Heart right ventricle (tissue), 16 donors: ENCODE results near the gene IQSEC1. TPM values are rescaled to one million over a fixed set of nuclear protein-coding genes. Genes with fewer than 3 reads are reported as not detected.

Experiments used
- ATAC-seq, 8 donors: fragments of 200-7000 bp; cut with Tn5 transposase; one replicate each; pipeline ENCODE4 v1.9.1; 2020; ENCODE audit warnings: mild to moderate bottlenecking in 8 of 8, moderate library complexity in 8 of 8, moderate number of reproducible peaks in 1 of 8
- DNase-seq, 2 donors: peaks; one replicate each; pipeline ENCODE4 v3.0.0-alpha.2; 2020
- H3K27ac ChIP-seq, 10 donors: fragments of 200-600 bp; sonication (generic) in 2 of 10; one replicate each; pipeline versions ENCODE4 v1.5.0 to v1.8.0; 2020 to 2022; ENCODE audit warnings: mild to moderate bottlenecking in 3 of 10
- H3K27me3 ChIP-seq, 7 donors: fragments of 200-600 bp; one replicate each; pipeline ENCODE4 v1.8.0; 2021 to 2022; ENCODE audit warnings: mild to moderate bottlenecking in 2 of 7
- H3K36me3 ChIP-seq, 9 donors: fragments of 200-600 bp; sonication (generic) in 1 of 9; one replicate each; pipeline versions ENCODE4 v1.5.0 to v1.8.0; 2020 to 2022; ENCODE audit warnings: mild to moderate bottlenecking in 2 of 9
- H3K4me1 ChIP-seq, 9 donors: fragments of 200-600 bp; sonication (generic) in 1 of 9; one replicate each; pipeline versions ENCODE4 v1.5.0 to v1.8.0; 2020 to 2022; ENCODE audit warnings: mild to moderate bottlenecking in 4 of 9
- H3K4me3 ChIP-seq, 10 donors: fragments of 200-600 bp; sonication (generic) in 2 of 10; one replicate each; pipeline versions ENCODE4 v1.5.0 to v1.8.0; 2020 to 2022; ENCODE audit warnings: mild to moderate bottlenecking in 7 of 10, moderate library complexity in 2 of 10
- H3K9me3 ChIP-seq, 11 donors: fragments of 200-600 bp in 10 of 11; sonication (generic) in 2 of 11; one replicate each; pipeline versions ENCODE4 v1.5.0 to v1.8.0; 2013 to 2022; ENCODE audit warnings: mild to moderate bottlenecking in 2 of 11, control low read depth in 1 of 11, moderate library complexity in 1 of 11
- WGBS, 2 donors: extraction: QIAGEN DNeasy Blood & Tissue Kit; methylation state at CpG; one replicate each; pipeline ENCODE4 v1.1.7; 2013; ENCODE audit warnings: inconsistent platforms in 1 of 2; 5-methylcytosine and 5-hydroxymethylcytosine counted together
- intact Hi-C, 10 donors: fragments of 100-400 bp; cut with DNase I; formaldehyde crosslinking; loops; one replicate each; pipeline versions ENCODE4 v1.11.1 to v1.14.2; 2022
- polyA plus RNA-seq, 2 donors: library from polyadenylated mRNA; stranded (reverse); fragments of 200-250 nt; gene quantifications; one replicate each; pipeline ENCODE4 v1.2.3, GENCODE V29; 2013
- total RNA-seq, 10 donors: library from RNA; stranded (reverse); fragmentation: NEBNext Ultra II Directional in 3 of 10; extraction: Animal tissue kit (Norgen Biotek cat#: 25700) in 3 of 10; gene quantifications; one replicate each; pipeline versions ENCODE4 v1.2.1 to v1.2.4, GENCODE V29; 2021 to 2023
- TF ChIP-seq, protein P1 (sequence below), 9 donors: fragments of 200-600 bp; sonication (generic) in 2 of 9; IDR thresholded peaks; one replicate each; pipeline versions ENCODE4 v1.5.0 to v1.8.0; 2021 to 2022; ENCODE audit warnings: antibody characterized with exemption in 9 of 9, mild to moderate bottlenecking in 5 of 9, moderate library complexity in 1 of 9
- donor health status: Arrhythmogenic right ventricular cardiomyopathy.
- donor health status: ischemic (EF 13 %, LVEDD 7.1; RV severe dilation, severe dysfunction).
- donor health status: healthy with polysubstance abuse.
- donor health status: DM: no; HTN: yes; CAD: no.
- donor health status: DM: no; HTN: no; CAD: no.
- donor health status: ischemic (EF 25% LVEDD 6.9; RV normal size, moderate dysfunction).
- donor health status: ischemic (EF 25% LVEDD 5.7; RV mildly dilated, moderate dysfunction).
- donor health status: healthy.
- donor health status: DM: yes; HTN: yes; CAD: no.
- donor health status: Ischemic cardiomyopathy.
- donor health status: ischemic (EF 35%, LVEDD 5.7; RV mildly dilated, moderate dysfunction).
- donor health status: nonischemic (EF 11% LVEDD 7.7; RV severe dilation, severe dysfunction).
- donor health status: DM: yes; HTN: yes; CAD: no.
- donor health status: PGD.
- donor health status: ischemic (EF 29% LVEDD 5.4; RV normal size, mild dysfunction).
- donor health status: nonischemic (EF 23%, LVEDD 6.1; RV moderate dilation, normal function).

Gene IQSEC1
- total and polyA plus RNA-seq, 12 donors: 13.1 to 73.9 (median 60.4) TPM

DNA sequence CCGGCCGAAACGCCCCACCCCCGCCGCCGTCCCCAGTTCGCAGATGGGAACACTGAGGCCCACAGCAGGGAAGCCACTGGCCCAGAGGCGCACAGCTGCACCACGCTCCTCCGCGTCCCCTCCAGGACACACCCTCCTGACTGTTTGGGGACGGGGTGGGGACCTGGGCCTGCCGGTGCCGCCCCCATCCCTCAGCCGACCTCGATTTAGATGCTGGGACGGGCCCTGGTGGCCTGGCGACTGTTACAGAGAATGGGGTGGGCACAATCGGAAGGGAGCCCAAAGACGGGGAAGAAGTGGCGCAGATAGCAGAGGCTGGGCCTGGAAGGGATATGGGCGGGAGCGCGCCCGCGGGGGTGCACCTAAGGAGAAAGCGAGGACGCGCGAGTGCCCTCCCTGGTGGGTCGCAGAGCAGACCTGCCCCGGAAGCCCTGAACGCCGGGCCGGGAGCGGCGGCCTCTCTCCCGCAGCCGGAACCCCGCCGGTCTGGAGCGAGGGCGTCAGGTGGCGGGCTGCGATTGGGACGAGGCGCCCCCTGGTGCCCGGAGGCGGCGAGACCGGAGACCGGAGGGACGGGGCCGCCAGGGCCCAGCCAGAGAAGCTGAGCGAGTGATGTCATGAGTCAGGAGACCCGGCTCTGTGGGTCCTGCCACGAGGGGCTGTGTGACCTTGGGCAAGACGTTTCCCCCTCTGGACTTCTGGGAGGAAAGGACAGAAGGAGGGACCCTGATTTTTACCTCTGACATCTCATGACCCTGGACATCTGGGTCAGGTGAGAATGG lies 78.4 kb downstream of the IQSEC1 start:
- peaks cover 0 to under 1% (median 0%) of the 10 kb centered on the region in 11 donors for H3K9me3 ChIP-seq
- DNase-seq: peak; percentile 90
- peaks cover 0 to 14% (median 0%) of the 10 kb centered on the region in 9 donors for H3K36me3 ChIP-seq
- 1% methylated on average over 55 to 58 of the region's 58 CpGs for WGBS, 2 donors
- TF ChIP-seq, protein P1, sequence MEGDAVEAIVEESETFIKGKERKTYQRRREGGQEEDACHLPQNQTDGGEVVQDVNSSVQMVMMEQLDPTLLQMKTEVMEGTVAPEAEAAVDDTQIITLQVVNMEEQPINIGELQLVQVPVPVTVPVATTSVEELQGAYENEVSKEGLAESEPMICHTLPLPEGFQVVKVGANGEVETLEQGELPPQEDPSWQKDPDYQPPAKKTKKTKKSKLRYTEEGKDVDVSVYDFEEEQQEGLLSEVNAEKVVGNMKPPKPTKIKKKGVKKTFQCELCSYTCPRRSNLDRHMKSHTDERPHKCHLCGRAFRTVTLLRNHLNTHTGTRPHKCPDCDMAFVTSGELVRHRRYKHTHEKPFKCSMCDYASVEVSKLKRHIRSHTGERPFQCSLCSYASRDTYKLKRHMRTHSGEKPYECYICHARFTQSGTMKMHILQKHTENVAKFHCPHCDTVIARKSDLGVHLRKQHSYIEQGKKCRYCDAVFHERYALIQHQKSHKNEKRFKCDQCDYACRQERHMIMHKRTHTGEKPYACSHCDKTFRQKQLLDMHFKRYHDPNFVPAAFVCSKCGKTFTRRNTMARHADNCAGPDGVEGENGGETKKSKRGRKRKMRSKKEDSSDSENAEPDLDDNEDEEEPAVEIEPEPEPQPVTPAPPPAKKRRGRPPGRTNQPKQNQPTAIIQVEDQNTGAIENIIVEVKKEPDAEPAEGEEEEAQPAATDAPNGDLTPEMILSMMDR (IDR thresholded peaks at IDR 0.05): peak; percentile 87 to 99 (median 95)
- H3K4me1 ChIP-seq: peaks cover 8 to 79% (median 45%) of the 10 kb centered on the region in 9 donors
- H3K4me3 ChIP-seq: peak overlapping the region; percentile 69 to 94 (median 85)
- intact Hi-C loops: loop anchor here in 5 of 10 donors (1.0 to 10.0 kb wide), 4 partner anchors 126 to 460 kb away; no protein-coding TSS in a partner anchor
- H3K27me3 ChIP-seq: no peaks in the 10 kb centered on the region
- H3K27ac ChIP-seq: peak overlapping the region; percentile 73 to 95 (median 92)
- peak; percentile 76 to 90 (median 84) for ATAC-seq

DNA sequence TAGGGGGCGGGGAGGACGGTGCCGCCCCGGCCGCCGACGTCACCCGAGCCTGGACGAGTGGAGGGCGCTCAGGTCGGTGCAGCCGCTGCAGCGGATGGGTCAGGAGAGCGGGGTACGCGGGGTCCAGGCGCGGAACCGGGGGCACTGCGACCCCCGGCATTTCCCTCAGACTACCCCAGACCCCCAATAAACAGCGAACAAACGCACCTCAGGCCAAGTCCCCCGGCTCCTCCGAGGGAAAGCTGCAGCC lies 78.9 kb downstream of the IQSEC1 start:
- WGBS, 2 donors: 2% methylated on average over 24 to 25 of the region's 25 CpGs
- no peaks in the 10 kb centered on the region for H3K27me3 ChIP-seq
- TF ChIP-seq, protein P1 (IDR thresholded peaks at IDR 0.05): no peak
- no peaks in the 10 kb centered on the region for H3K9me3 ChIP-seq
- peaks cover 8 to 79% (median 47%) of the 10 kb centered on the region in 9 donors for H3K4me1 ChIP-seq
- intact Hi-C loops: loop anchor here in 3 of 10 donors (2.0 to 10.0 kb wide), 3 partner anchors 125 to 461 kb away; no protein-coding TSS in a partner anchor
- H3K27ac ChIP-seq: peak overlapping the region; percentile 73 to 95 (median 92)
- peak overlapping the region; percentile 69 to 94 (median 85) for H3K4me3 ChIP-seq
- DNase-seq (peak; percentile 63 to 76), ATAC-seq (peak; percentile 45 to 73 (median 68))
- peaks cover 0 to 14% (median 0%) of the 10 kb centered on the region in 9 donors for H3K36me3 ChIP-seq

DNA sequence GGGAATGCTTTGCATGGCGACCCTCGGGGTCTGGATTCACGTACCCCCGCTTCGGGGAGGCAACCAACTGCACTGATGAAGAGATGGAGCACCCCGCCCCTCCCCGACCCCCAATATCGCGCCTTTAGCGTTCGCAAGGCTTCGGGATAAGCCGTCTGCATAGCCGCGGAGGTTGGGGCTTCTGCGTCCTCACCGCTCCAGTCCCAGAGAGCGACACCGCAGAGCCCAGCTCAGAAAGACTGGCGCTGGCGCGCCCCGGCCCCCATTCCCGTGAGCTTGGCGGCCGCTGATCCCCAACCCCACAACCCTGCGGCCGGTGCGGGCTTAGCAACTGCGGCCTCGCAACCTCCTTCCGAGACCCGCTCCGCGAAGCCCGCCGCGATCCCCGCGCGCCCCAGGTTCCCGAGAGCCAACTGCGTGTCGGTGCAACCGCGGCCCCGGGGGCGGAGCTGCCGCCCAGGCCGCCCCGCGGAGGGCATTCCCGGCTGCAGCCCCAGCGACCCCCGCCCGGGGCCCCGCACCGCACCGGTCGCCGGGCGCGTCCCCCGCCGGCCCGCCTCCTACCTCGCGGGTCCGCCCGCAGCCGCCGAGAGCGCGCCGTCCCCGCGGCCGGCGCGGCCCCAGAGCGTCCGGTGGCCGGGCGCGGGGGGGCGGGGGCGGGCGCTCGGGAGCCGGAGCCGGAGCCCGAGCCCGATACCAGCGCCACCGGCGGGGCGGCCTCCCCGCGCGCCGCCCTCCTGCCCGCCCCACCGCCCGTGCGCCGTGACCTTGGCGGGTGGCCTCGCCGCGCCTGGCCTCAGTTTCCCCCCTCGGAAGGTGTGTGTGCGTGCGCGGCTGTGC lies 79.5 kb downstream of the IQSEC1 start:
- DNase-seq (peak in 1 of 2 donors; percentile 50), ATAC-seq (peak in 6 of 8 donors; percentile 0 to 31 (median 4))
- Histone ChIP-seq H3K36me3 (peaks cover 0 to 14% (median 0%) of the 10 kb centered on the region in 9 donors), H3K4me3 (peak overlapping the region; percentile 69 to 94 (median 85)), H3K4me1 (peaks cover 8 to 79% (median 48%) of the 10 kb centered on the region in 9 donors), H3K27ac (peak overlapping the region; percentile 73 to 95 (median 92)), H3K27me3 (no peaks in the 10 kb centered on the region), H3K9me3 (no peaks in the 10 kb centered on the region)
- WGBS, 2 donors: 0 to 2% methylated on average over 94 to 111 of the region's 114 CpGs
- intact Hi-C loops: loop anchor here in 3 of 10 donors (2.0 to 10.0 kb wide), 3 partner anchors 125 to 461 kb away; no protein-coding TSS in a partner anchor
- TF ChIP-seq, protein P1 (IDR thresholded peaks at IDR 0.05): no peak
